CD14-positive monocyte (primary cell): ENCODE measurements around the gene RAE1. TPM values are rescaled to one million over a fixed set of nuclear protein-coding genes. Genes with fewer than 3 reads are reported as not detected.
A peak's percentile ranks its signal among the peaks of the same experiment; 100 is the strongest.

Source experiments
- DNase-seq, 3 donors: peaks; one replicate each; pipeline ENCODE4 v3.0.0-alpha.2; 2011 to 2022
- H2AFZ ChIP-seq: 2 replicates; pipeline ENCODE4 v1.6.0; 2012; ENCODE audit warnings: mild to moderate bottlenecking, low read depth, low read length, inconsistent platforms; ENCODE audit not compliant: insufficient read depth, poor library complexity, severe bottlenecking
- H3K27ac ChIP-seq, 2 donors: 1 replicate in 1 of 2; 2 replicates in 1 of 2; pipeline ENCODE4 v1.5.1; 2012 to 2013; ENCODE audit warnings: low read length in 2 of 2, control low read depth in 1 of 2, inconsistent platforms in 1 of 2, low read depth in 1 of 2, mild to moderate bottlenecking in 1 of 2
- H3K27me3 ChIP-seq, 2 donors: one replicate each; pipeline versions ENCODE4 v1.6.0 to v1.6.1; 2011 to 2013; ENCODE audit warnings: low read length in 2 of 2; ENCODE audit not compliant: control insufficient read depth in 2 of 2, insufficient read depth in 2 of 2
- H3K36me3 ChIP-seq, 2 donors: replicated peaks in 1 of 2; 1 replicate in 1 of 2; 2 replicates in 1 of 2; pipeline versions ENCODE4 v1.5.1 to v1.6.1; 2012 to 2013; ENCODE audit warnings: low read length in 2 of 2, control low read depth in 1 of 2, inconsistent platforms in 1 of 2, mild to moderate bottlenecking in 1 of 2; ENCODE audit not compliant: insufficient read depth in 2 of 2, control insufficient read depth in 1 of 2
- H3K4me1 ChIP-seq, 2 donors: 1 replicate in 1 of 2; 2 replicates in 1 of 2; pipeline versions ENCODE4 v1.5.1 to v1.6.1; 2012 to 2013; ENCODE audit warnings: low read length in 2 of 2, control low read depth in 1 of 2, inconsistent platforms in 1 of 2, mild to moderate bottlenecking in 1 of 2, moderate library complexity in 1 of 2; ENCODE audit not compliant: insufficient read depth in 2 of 2, control insufficient read depth in 1 of 2
- H3K4me2 ChIP-seq: replicated peaks from 2 replicates; pipeline ENCODE3; 2012; ENCODE audit warnings: low read length, moderate library complexity, mild to moderate bottlenecking; ENCODE audit not compliant: poor library complexity, severe bottlenecking; ENCODE audit errors: extremely low read depth
- H3K4me3 ChIP-seq, 3 experiments: fragments of 200-600 bp in 1 of 3; sonication (generic) in 1 of 3; replicated peaks in 1 of 3; 1 replicate in 2 of 3; 2 replicates in 1 of 3; pipeline ENCODE4 v1.5.1; 2011 to 2013; ENCODE audit warnings: low read length in 3 of 3, mild to moderate bottlenecking in 3 of 3, control low read depth in 2 of 3, low read depth in 2 of 3, inconsistent platforms in 1 of 3, moderate library complexity in 1 of 3
- H3K79me2 ChIP-seq: 2 replicates; pipeline ENCODE4 v1.6.0; 2012; ENCODE audit warnings: mild to moderate bottlenecking, control low read depth, inconsistent platforms, low read length, moderate library complexity; ENCODE audit not compliant: insufficient read depth
- H3K9ac ChIP-seq: 2 replicates; pipeline ENCODE4 v1.6.0; 2017; ENCODE audit warnings: low read length, mild to moderate bottlenecking; ENCODE audit not compliant: insufficient read depth, poor library complexity, severe bottlenecking
- H3K9me3 ChIP-seq, 2 donors: replicated peaks in 1 of 2; 1 replicate in 1 of 2; 2 replicates in 1 of 2; pipeline versions ENCODE4 v1.5.1 to v1.6.1; 2012 to 2013; ENCODE audit warnings: low read length in 2 of 2, control low read depth in 1 of 2; ENCODE audit not compliant: control insufficient read depth in 1 of 2, insufficient read depth in 1 of 2
- H4K20me1 ChIP-seq: 2 replicates; pipeline ENCODE4 v1.6.0; 2012; ENCODE audit warnings: mild to moderate bottlenecking, low read length, control low read depth, moderate library complexity; ENCODE audit not compliant: insufficient read depth
- H3K27ac Mint-ChIP-seq, 7 donors: one replicate each; pipeline ENCODE4 v1.8.0; 2020; ENCODE audit warnings: mild to moderate bottlenecking in 7 of 7, mixed read lengths in 7 of 7, moderate library complexity in 6 of 7, inconsistent platforms in 2 of 7
- H3K27me3 Mint-ChIP-seq, 3 donors: one replicate each; pipeline ENCODE4 v1.8.0; 2021 to 2022; ENCODE audit warnings: low read depth in 3 of 3, mild to moderate bottlenecking in 3 of 3, mixed read lengths in 3 of 3, moderate library complexity in 3 of 3, inconsistent platforms in 1 of 3
- H3K36me3 Mint-ChIP-seq, 2 donors: one replicate each; pipeline ENCODE4 v1.8.0; 2020; ENCODE audit warnings: mixed read lengths in 2 of 2, inconsistent platforms in 1 of 2, mild to moderate bottlenecking in 1 of 2
- H3K4me1 Mint-ChIP-seq: one replicate; pipeline ENCODE4 v1.8.0; 2020; ENCODE audit warnings: mild to moderate bottlenecking, mixed read lengths
- H3K4me3 Mint-ChIP-seq, 2 donors: one replicate each; pipeline ENCODE4 v1.8.0; 2020; ENCODE audit warnings: mild to moderate bottlenecking in 2 of 2, mixed read lengths in 2 of 2, moderate library complexity in 1 of 2
- H3K9me3 Mint-ChIP-seq, 7 donors: one replicate each; pipeline ENCODE4 v1.8.0; 2020 to 2022; ENCODE audit warnings: mixed read lengths in 7 of 7, mild to moderate bottlenecking in 6 of 7, moderate library complexity in 6 of 7, inconsistent platforms in 2 of 7
- WGBS: methylation state at CpG from one replicate; pipeline ENCODE4 v1.1.5; 2013; ENCODE audit warnings: missing lambda C conversion rate; ENCODE audit not compliant: insufficient coverage; 5-methylcytosine and 5-hydroxymethylcytosine counted together
- intact Hi-C, 2 donors: fragments of 100-400 bp; cut with micrococcal nuclease; formaldehyde crosslinking; loops; one replicate each; pipeline versions ENCODE4 v1.15.0 to v1.15.1; 2023
- polyA plus RNA-seq, 3 donors: library from polyadenylated mRNA; depleted of rRNA in 1 of 3; unstranded in 2 of 3; stranded (reverse) in 1 of 3; fragments of 300-500 nt in 2 of 3; fragments of >200 nt in 1 of 3; fragmentation: Illumina TruSeq in 2 of 3; gene quantifications; 1 replicate in 2 of 3; 2 replicates in 1 of 3; pipeline ENCODE4 v1.2.3, GENCODE V29; 2012 to 2021
- TF ChIP-seq, protein P1 (sequence below): fragments of 200-600 bp; IDR thresholded peaks from one replicate; pipeline ENCODE4 v1.8.0; 2022; ENCODE audit warnings: antibody characterized with exemption, mild to moderate bottlenecking

Gene RAE1
- polyA plus RNA-seq, 3 donors, result 15.8 to 27.5 (median 21.7) TPM

DNA sequence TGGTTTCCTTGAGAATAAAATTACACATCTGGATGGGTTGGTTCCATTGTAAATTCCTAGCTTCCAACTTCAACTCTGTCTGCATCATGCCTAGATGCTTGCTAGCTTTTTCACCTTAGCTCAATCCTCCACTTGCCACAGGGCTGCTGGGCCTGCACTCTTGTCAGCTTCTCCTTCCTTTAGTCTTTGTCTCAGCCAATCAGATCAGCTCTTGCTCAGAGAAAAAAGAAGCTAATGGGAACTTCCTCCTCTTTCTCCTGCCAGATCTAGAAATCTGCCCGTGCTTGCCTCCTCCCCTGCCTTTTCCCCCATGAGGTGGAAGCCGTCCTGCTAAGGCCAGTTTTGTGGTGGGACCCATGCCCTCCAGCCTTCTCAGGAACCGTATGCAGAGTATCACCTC, 18.5 kb downstream of the RAE1 start:
- peaks cover 87 to 97% of the 10 kb centered on the region in 2 donors for H3K36me3 Mint-ChIP-seq
- H3K27ac ChIP-seq, result no peak overlapping the region
- 40% methylated on average over 3 of the region's 3 CpGs for WGBS
- H2AFZ ChIP-seq, result no peak overlapping the region
- H3K27ac Mint-ChIP-seq, result peak overlapping the region in 4 of 7 donors; percentile 16 to 77 (median 58)
- H3K4me3 Mint-ChIP-seq, result no peak overlapping the region
- peaks cover 81 to 97% of the 10 kb centered on the region in 2 donors for H3K36me3 ChIP-seq
- no peak overlapping the region for H3K4me2 ChIP-seq
- no peaks in the 10 kb centered on the region for H3K79me2 ChIP-seq
- peaks cover 1% of the 10 kb centered on the region for H4K20me1 ChIP-seq
- H3K27me3 Mint-ChIP-seq, result no peaks in the 10 kb centered on the region
- peak in 2 of 3 donors; percentile 43 for DNase-seq
- TF ChIP-seq, protein P1, sequence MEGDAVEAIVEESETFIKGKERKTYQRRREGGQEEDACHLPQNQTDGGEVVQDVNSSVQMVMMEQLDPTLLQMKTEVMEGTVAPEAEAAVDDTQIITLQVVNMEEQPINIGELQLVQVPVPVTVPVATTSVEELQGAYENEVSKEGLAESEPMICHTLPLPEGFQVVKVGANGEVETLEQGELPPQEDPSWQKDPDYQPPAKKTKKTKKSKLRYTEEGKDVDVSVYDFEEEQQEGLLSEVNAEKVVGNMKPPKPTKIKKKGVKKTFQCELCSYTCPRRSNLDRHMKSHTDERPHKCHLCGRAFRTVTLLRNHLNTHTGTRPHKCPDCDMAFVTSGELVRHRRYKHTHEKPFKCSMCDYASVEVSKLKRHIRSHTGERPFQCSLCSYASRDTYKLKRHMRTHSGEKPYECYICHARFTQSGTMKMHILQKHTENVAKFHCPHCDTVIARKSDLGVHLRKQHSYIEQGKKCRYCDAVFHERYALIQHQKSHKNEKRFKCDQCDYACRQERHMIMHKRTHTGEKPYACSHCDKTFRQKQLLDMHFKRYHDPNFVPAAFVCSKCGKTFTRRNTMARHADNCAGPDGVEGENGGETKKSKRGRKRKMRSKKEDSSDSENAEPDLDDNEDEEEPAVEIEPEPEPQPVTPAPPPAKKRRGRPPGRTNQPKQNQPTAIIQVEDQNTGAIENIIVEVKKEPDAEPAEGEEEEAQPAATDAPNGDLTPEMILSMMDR, result no peak
- H3K4me1 Mint-ChIP-seq, result peaks cover 20% of the 10 kb centered on the region
- intact Hi-C loops, result no loop called here
- H3K9me3 ChIP-seq, result no peaks in the 10 kb centered on the region
- H3K9me3 Mint-ChIP-seq, result peaks cover 0 to 2% (median 0%) of the 10 kb centered on the region in 7 donors
- H3K9ac ChIP-seq, result no peak overlapping the region
- H3K4me1 ChIP-seq, result peaks cover 14 to 16% of the 10 kb centered on the region in 2 donors
- no peak overlapping the region for H3K4me3 ChIP-seq
- no peaks in the 10 kb centered on the region for H3K27me3 ChIP-seq

DNA sequence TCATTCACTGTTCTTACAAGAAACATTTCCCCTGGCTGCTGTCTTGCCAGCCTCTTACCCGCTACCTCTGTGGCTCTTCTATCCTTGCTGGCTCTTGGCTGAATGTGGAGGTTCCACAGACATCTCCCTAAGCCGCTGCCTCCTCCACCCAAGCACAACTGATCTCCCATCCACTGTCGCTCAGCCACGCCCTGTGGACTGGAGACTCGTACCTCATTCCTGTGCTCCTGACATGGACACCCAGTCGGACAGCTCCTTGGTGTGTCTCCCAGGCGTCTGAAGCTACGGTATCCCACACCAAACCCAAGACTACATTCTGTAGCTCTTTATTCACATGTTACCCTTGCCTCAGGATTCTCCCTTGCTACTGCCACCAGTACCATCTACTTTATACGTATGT, 19.3 kb downstream of the RAE1 start:
- H3K27ac Mint-ChIP-seq, result peak overlapping the region in 4 of 7 donors; percentile 5 to 77 (median 28)
- Histone ChIP-seq H4K20me1 (no peaks in the 10 kb centered on the region), H3K4me1 (peaks cover 19 to 24% of the 10 kb centered on the region in 2 donors), H3K27ac (no peak overlapping the region), H3K36me3 (peaks cover 77 to 90% of the 10 kb centered on the region in 2 donors), H3K4me2 (no peak overlapping the region), H3K9ac (no peak overlapping the region), H3K27me3 (no peaks in the 10 kb centered on the region), H2AFZ (no peak overlapping the region), H3K9me3 (no peaks in the 10 kb centered on the region), H3K4me3 (no peak overlapping the region), H3K79me2 (peaks cover under 1% of the 10 kb centered on the region)
- H3K9me3 Mint-ChIP-seq, result peaks cover 0 to 2% (median 0%) of the 10 kb centered on the region in 7 donors
- no peak overlapping the region for H3K4me3 Mint-ChIP-seq
- intact Hi-C loops, result loop anchor here in 1 of 2 donors (10.0 kb wide), 2 partner anchors 254 to 344 kb away; partner anchors contain the start of genes PMEPA1 and ZBP1
- TF ChIP-seq, protein P1, result no peak
- 100% methylated on average over 7 of the region's 9 CpGs for WGBS
- H3K27me3 Mint-ChIP-seq, result peaks cover 0 to 2% (median 0%) of the 10 kb centered on the region in 3 donors
- no peak for DNase-seq
- H3K4me1 Mint-ChIP-seq, result peaks cover 27% of the 10 kb centered on the region
- peaks cover 84 to 93% of the 10 kb centered on the region in 2 donors for H3K36me3 Mint-ChIP-seq
